ENCODE measurements around the gene OR4C16. TPM values are rescaled to one million over a fixed set of nuclear protein-coding genes. Genes with fewer than 3 reads are reported as not detected.

Gene OR4C16
- total RNA-seq (not detected), polyA plus RNA-seq (not detected), total RNA-seq (0 reads per million in 6 experiments)

GRCh38 chr11:55571828-55572227 is at the start of gene OR4C16:
OR4C16 (plus strand) TSS chr11:55572128; CDS start chr11:55572128, 0 bp downstream.
- POLR2A ChIA-PET = no interaction called here
- Mint-ChIP-seq H3K27ac (no peak within 1 kb of the TSS), H3K4me1 (no peaks in the 10 kb centered on the region), H3K9me3 (peaks cover 9 to 41% (median 21%) of the 10 kb centered on the region in 9 donors), H3K4me3 (no peak within 1 kb of the TSS), H3K36me3 (peaks cover 0 to 14% (median 0%) of the 10 kb centered on the region in 3 donors), H3K27me3 (no peaks in the 10 kb centered on the region)
- DNase-seq (no peak), ATAC-seq (no peak)

GRCh38 chr11:55554169-55554568 is 17.8 kb upstream of the OR4C16 start, which contains the start of gene OR4C15:
OR4C15 (plus strand) TSS chr11:55554469; CDS start chr11:55554469, 0 bp downstream.
- POLR2A ChIA-PET = no interaction called here
- H3K4me1 Mint-ChIP-seq = no peaks in the 10 kb centered on the region
- ATAC-seq (no peak), DNase-seq (no peak)
- H3K4me3 Mint-ChIP-seq = no peak within 1 kb of the TSS
- H3K36me3 Mint-ChIP-seq = peaks cover 0 to 4% (median 0%) of the 10 kb centered on the region in 3 donors
- peaks cover 6 to 44% (median 13%) of the 10 kb centered on the region in 9 donors for H3K9me3 Mint-ChIP-seq
- peaks cover 0 to 4% (median 0%) of the 10 kb centered on the region in 5 donors for H3K27me3 Mint-ChIP-seq
- H3K27ac Mint-ChIP-seq = no peak within 1 kb of the TSS

- Mint-ChIP-seq H3K27me3 (no peaks in the 10 kb centered on the region), H3K4me3 (no peak overlapping the region), H3K4me1 (no peaks in the 10 kb centered on the region), H3K36me3 (peaks cover 0 to 14% (median 0%) of the 10 kb centered on the region in 3 donors), H3K27ac (no peak overlapping the region), H3K9me3 (peaks cover 14 to 42% (median 21%) of the 10 kb centered on the region in 9 donors)
- POLR2A ChIA-PET = no interaction called here
- DNase-seq (no peak), ATAC-seq (no peak)
These were observed 620 bp downstream of the OR4C16 start for GRCh38 chr11:55572548-55572947.

- no peaks in the 10 kb centered on the region for H3K27me3 Mint-ChIP-seq
- ATAC-seq = no peak
- H3K27ac Mint-ChIP-seq = no peak within 1 kb of the TSS
- H3K36me3 Mint-ChIP-seq = peaks cover 0 to 15% (median 0%) of the 10 kb centered on the region in 3 donors
- DNase-seq = no peak
- H3K4me3 Mint-ChIP-seq = no peak within 1 kb of the TSS
- no peaks in the 10 kb centered on the region for H3K4me1 Mint-ChIP-seq
- peaks cover 0 to 37% (median 16%) of the 10 kb centered on the region in 9 donors for H3K9me3 Mint-ChIP-seq
- POLR2A ChIA-PET = no interaction called here
These were observed 35.6 kb downstream of the OR4C16 start, which contains the start of gene OR4C11 for GRCh38 chr11:55607545-55607944. OR4C11 (minus strand) TSS chr11:55607645; CDS start chr11:55604373, 3,272 bp downstream.

Other genes starting within 250 kb of the OR4C16 start
- gene OR4A16, start 228.9 kb upstream of the OR4C16 start, total RNA-seq = not detected
- not detected for gene OR4A16, start 228.9 kb upstream of the OR4C16 start, polyA plus RNA-seq
- not detected for gene OR4A15, start 204.2 kb upstream of the OR4C16 start, total RNA-seq
- gene OR4A15, start 204.2 kb upstream of the OR4C16 start, polyA plus RNA-seq = not detected
- gene OR4C15, start 17.7 kb upstream of the OR4C16 start, total RNA-seq = not detected
- not detected for gene OR4C15, start 17.7 kb upstream of the OR4C16 start, polyA plus RNA-seq
- not detected for gene OR4C11, start 35.5 kb downstream of the OR4C16 start, total RNA-seq
- not detected for gene OR4C11, start 35.5 kb downstream of the OR4C16 start, polyA plus RNA-seq
- not detected for gene OR4P4, start 63.0 kb downstream of the OR4C16 start, total RNA-seq
- gene OR4P4, start 63.0 kb downstream of the OR4C16 start, polyA plus RNA-seq = not detected
- not detected for gene OR4S2, start 76.2 kb downstream of the OR4C16 start, total RNA-seq
- not detected for gene OR4S2, start 76.2 kb downstream of the OR4C16 start, polyA plus RNA-seq
- not detected for gene OR4C6, start 90.1 kb downstream of the OR4C16 start, total RNA-seq
- not detected for gene OR4C6, start 90.1 kb downstream of the OR4C16 start, polyA plus RNA-seq
- gene OR5D13, start 201.3 kb downstream of the OR4C16 start, total RNA-seq = not detected
- not detected for gene OR5D13, start 201.3 kb downstream of the OR4C16 start, polyA plus RNA-seq
- gene OR5D14, start 223.4 kb downstream of the OR4C16 start, total RNA-seq = not detected
- not detected for gene OR5D14, start 223.4 kb downstream of the OR4C16 start, polyA plus RNA-seq
- gene OR5L1, start 239.2 kb downstream of the OR4C16 start, total RNA-seq = not detected
- not detected for gene OR5L1, start 239.2 kb downstream of the OR4C16 start, polyA plus RNA-seq
- not detected for gene OR5D18, start 247.5 kb downstream of the OR4C16 start, total RNA-seq
- not detected for gene OR5D18, start 247.5 kb downstream of the OR4C16 start, polyA plus RNA-seq

All from naive thymus-derived CD8-positive, alpha-beta T cell (primary cell).